A673 (cell line): ENCODE data around the gene CTNNA1. TPM values are rescaled to one million over a fixed set of nuclear protein-coding genes. Genes with fewer than 3 reads are reported as not detected.

Experiments
- BruUV-seq: library from RNA; stranded (reverse); fragments of 400-500 nt; replicated peaks from 2 replicates; lab custom pipeline; 2021; lab: Mats Ljungman, UMichigan
- CTCF ChIA-PET: fragments of 300-600 bp; sonication (Branson Sonifier 250); formaldehyde crosslinking; loops from one replicate; lab custom pipeline; 2022; ENCODE audit warnings: antibody characterized with exemption; lab: Charles Lee
- POLR2A ChIA-PET: fragments of 300-600 bp; sonication (Branson Sonifier 250); formaldehyde crosslinking; loops from one replicate; lab custom pipeline; 2022; ENCODE audit warnings: antibody characterized with exemption; ENCODE audit not compliant: low non-redundant PET; lab: Charles Lee
- DNase-seq: peaks from one replicate; pipeline ENCODE4 v3.0.0-alpha.2; 2015; ENCODE audit warnings: low spot score
- H3K27ac ChIP-seq: fragments of 200-600 bp; sonication (generic); 2 replicates; pipeline ENCODE4 v1.5.1; 2016; ENCODE audit warnings: mixed run types, low read depth, mild to moderate bottlenecking, mixed read lengths, antibody characterized with exemption, low read length; ENCODE audit not compliant: poor library complexity, severe bottlenecking
- H3K27me3 ChIP-seq: fragments of 200-600 bp; sonication (generic); replicated peaks from 2 replicates; pipeline ENCODE4 v1.6.1; 2017; ENCODE audit warnings: mixed run types, low read depth, mild to moderate bottlenecking, mixed read lengths, antibody characterized with exemption, low read length; ENCODE audit not compliant: insufficient read depth, poor library complexity
- H3K36me3 ChIP-seq: fragments of 200-600 bp; sonication (generic); 2 replicates; pipeline ENCODE4 v1.6.1; 2016; ENCODE audit warnings: mixed run types, mild to moderate bottlenecking, mixed read lengths, antibody characterized with exemption, low read length; ENCODE audit not compliant: insufficient read depth, poor library complexity, severe bottlenecking
- H3K4me1 ChIP-seq: fragments of 200-600 bp; sonication (generic); 2 replicates; pipeline ENCODE4 v1.6.1; 2017; ENCODE audit warnings: mixed run types, mild to moderate bottlenecking, mixed read lengths, antibody characterized with exemption, low read length; ENCODE audit not compliant: insufficient read depth, poor library complexity, severe bottlenecking
- H3K4me3 ChIP-seq: fragments of 200-600 bp; sonication (generic); 2 replicates; pipeline ENCODE4 v1.5.1; 2016; ENCODE audit warnings: low read depth, mixed run types, mild to moderate bottlenecking, mixed read lengths, low read length; ENCODE audit not compliant: poor library complexity, severe bottlenecking
- H3K9me3 ChIP-seq: fragments of 200-600 bp; sonication (generic); 2 replicates; pipeline ENCODE4 v1.6.1; 2016; ENCODE audit warnings: mixed run types, low read depth, mild to moderate bottlenecking, mixed read lengths, antibody characterized with exemption, low read length; ENCODE audit not compliant: poor library complexity, severe bottlenecking
- EZH2 ChIP-seq: fragments of 200-600 bp; sonication (generic); IDR thresholded peaks from 2 replicates; pipeline ENCODE4 v1.6.1; 2017; ENCODE audit warnings: borderline replicate concordance, low read depth, mild to moderate bottlenecking, mixed read lengths, antibody characterized with exemption, low read length; ENCODE audit not compliant: poor library complexity, severe bottlenecking
- intact Hi-C: fragments of 100-400 bp; cut with micrococcal nuclease; formaldehyde crosslinking; loops from one replicate; pipeline ENCODE4 v1.10.0; 2022; ENCODE audit not compliant: unreplicated experiment
- total RNA-seq: library from RNA; stranded (reverse); gene quantifications from 2 replicates; pipeline ENCODE4 v1.2.3, GENCODE V29; 2021
- TF ChIP-seq, protein P1 (sequence below): fragments of 300-800, 200-600 bp; sonication (generic); conservative IDR thresholded peaks from 2 replicates; pipeline ENCODE4 v1.5.1; 2017; ENCODE audit warnings: low read depth, mild to moderate bottlenecking, antibody characterized with exemption, low read length, moderate library complexity, mixed read lengths

Gene CTNNA1
- total RNA-seq, 1 experiment from 2014 or later, result 249 TPM

GRCh38 chr5:138969323-138970002, 216.2 kb downstream of the CTNNA1 start:
- Histone ChIP-seq H3K4me3 (no peak overlapping the region), H3K4me1 (peaks cover 50% of the 10 kb centered on the region), H3K27me3 (no peaks in the 10 kb centered on the region), H3K9me3 (no peaks in the 10 kb centered on the region), H3K27ac (no peak overlapping the region), H3K36me3 (no peaks in the 10 kb centered on the region)
- intact Hi-C loops, result no loop called here
- no peak for TF ChIP-seq EZH2
- TF ChIP-seq, protein P1, sequence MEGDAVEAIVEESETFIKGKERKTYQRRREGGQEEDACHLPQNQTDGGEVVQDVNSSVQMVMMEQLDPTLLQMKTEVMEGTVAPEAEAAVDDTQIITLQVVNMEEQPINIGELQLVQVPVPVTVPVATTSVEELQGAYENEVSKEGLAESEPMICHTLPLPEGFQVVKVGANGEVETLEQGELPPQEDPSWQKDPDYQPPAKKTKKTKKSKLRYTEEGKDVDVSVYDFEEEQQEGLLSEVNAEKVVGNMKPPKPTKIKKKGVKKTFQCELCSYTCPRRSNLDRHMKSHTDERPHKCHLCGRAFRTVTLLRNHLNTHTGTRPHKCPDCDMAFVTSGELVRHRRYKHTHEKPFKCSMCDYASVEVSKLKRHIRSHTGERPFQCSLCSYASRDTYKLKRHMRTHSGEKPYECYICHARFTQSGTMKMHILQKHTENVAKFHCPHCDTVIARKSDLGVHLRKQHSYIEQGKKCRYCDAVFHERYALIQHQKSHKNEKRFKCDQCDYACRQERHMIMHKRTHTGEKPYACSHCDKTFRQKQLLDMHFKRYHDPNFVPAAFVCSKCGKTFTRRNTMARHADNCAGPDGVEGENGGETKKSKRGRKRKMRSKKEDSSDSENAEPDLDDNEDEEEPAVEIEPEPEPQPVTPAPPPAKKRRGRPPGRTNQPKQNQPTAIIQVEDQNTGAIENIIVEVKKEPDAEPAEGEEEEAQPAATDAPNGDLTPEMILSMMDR, result no peak
- CTCF ChIA-PET, result no interaction called here
- BruUV-seq, result no TSS peak
- POLR2A ChIA-PET, result no interaction called here
- DNase-seq, result no peak

DNA sequence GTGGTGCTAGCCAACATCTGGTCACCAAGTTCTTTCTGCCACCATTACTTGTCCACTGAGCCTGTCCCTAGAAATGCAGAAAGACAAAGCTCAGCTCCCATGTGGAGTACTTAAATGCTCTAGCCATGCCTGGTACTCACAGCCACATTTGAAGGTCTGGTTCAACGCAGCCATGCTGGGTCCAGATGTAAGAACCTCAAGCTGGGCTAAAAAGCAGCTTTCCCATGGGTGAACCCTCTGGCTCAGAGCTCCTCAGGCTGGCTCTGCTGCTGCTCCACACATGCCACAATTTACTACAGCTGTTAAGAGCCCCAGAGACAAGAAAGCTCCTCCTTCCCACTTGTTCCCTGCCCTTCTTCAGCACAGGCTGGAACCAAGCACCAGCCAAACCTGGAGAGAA, 219.0 kb downstream of the CTNNA1 start:
- H3K27ac ChIP-seq, result peak overlapping the region; percentile 33
- H3K36me3 ChIP-seq, result no peaks in the 10 kb centered on the region
- POLR2A ChIA-PET, result no interaction called here
- intact Hi-C loops, result no loop called here
- TF ChIP-seq EZH2, result no peak
- TF ChIP-seq, protein P1, result no peak
- no peak for DNase-seq
- no peaks in the 10 kb centered on the region for H3K27me3 ChIP-seq
- H3K4me1 ChIP-seq, result peaks cover 55% of the 10 kb centered on the region
- CTCF ChIA-PET, result no interaction called here
- no peak overlapping the region for H3K4me3 ChIP-seq
- no TSS peak for BruUV-seq
- H3K9me3 ChIP-seq, result no peaks in the 10 kb centered on the region

GRCh38 chr5:138972836-138973235, 219.6 kb downstream of the CTNNA1 start:
- CTCF ChIA-PET, result no interaction called here
- POLR2A ChIA-PET, result no interaction called here
- H3K4me1 ChIP-seq, result peaks cover 55% of the 10 kb centered on the region
- intact Hi-C loops, result no loop called here
- TF ChIP-seq, protein P1, result no peak
- TF ChIP-seq EZH2, result no peak
- no TSS peak for BruUV-seq
- H3K27ac ChIP-seq, result peak overlapping the region; percentile 33
- H3K27me3 ChIP-seq, result no peaks in the 10 kb centered on the region
- DNase-seq, result no peak
- H3K36me3 ChIP-seq, result no peaks in the 10 kb centered on the region
- no peaks in the 10 kb centered on the region for H3K9me3 ChIP-seq
- H3K4me3 ChIP-seq, result no peak overlapping the region
